Mesothelial cell of epicardium (in vitro differentiated cells): ENCODE results near the gene UNC13A. TPM values are rescaled to one million over a fixed set of nuclear protein-coding genes. Genes with fewer than 3 reads are reported as not detected.
"Not testable (repeated sequence)": the region's sequence is repeated elsewhere in the genome, so short reads cannot be mapped to it uniquely, and the experiment has no call there.

ENCODE experiments used
- DNase-seq, 2 experiments: peaks; one replicate each; pipeline ENCODE4 v3.0.0; 2021; ENCODE audit warnings: low spot score in 2 of 2; ENCODE audit not compliant: unreplicated experiment in 2 of 2
- H3K27ac Mint-ChIP-seq: 2 replicates; pipeline ENCODE4 v1.8.0; 2021; ENCODE audit warnings: mixed read lengths
- H3K27me3 Mint-ChIP-seq: 2 replicates; pipeline ENCODE4 v1.8.0; 2021; ENCODE audit warnings: low read depth, mixed read lengths
- H3K36me3 Mint-ChIP-seq: 2 replicates; pipeline ENCODE4 v1.8.0; 2021; ENCODE audit warnings: mixed read lengths
- H3K4me1 Mint-ChIP-seq: 2 replicates; pipeline ENCODE4 v1.8.0; 2021; ENCODE audit warnings: mixed read lengths
- H3K4me3 Mint-ChIP-seq: 2 replicates; pipeline ENCODE4 v1.8.0; 2021; ENCODE audit warnings: mild to moderate bottlenecking, moderate library complexity, mixed read lengths
- H3K9me3 Mint-ChIP-seq: 2 replicates; pipeline ENCODE4 v1.8.0; 2021; ENCODE audit warnings: mixed read lengths
- total RNA-seq: library from RNA; stranded (reverse); gene quantifications from 3 replicates; pipeline ENCODE4 v1.2.1, GENCODE V29; 2021
- TF ChIP-seq, protein P1 (sequence below): fragments of 200-600 bp; sonication (generic); IDR thresholded peaks from one replicate; pipeline ENCODE4 v1.5.0; 2021; ENCODE audit warnings: antibody characterized with exemption; ENCODE audit not compliant: unreplicated experiment

UNC13A gene
- total RNA-seq, 1 donor from 2014 or later: 1.1 TPM

DNA sequence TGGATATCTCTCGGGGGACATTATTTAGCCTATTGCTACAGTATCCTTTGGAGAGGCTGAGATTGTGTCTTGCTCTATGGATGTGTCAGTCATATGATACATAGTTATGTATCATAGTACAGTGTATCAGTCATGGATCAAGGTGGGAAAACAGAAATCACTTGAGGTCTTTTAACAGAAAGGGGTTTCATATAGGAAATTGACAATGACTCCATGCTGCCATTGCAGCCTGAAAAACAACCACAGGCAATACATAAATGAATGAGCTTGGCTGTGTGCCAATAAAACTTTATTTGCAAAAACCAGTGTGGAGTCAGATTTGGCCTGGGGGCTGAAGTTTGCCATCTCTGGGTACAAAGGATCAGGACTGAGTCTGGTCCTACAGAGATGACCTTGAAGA is 97.3 kb downstream of the UNC13A start:
- H3K9me3 Mint-ChIP-seq: no peaks in the 10 kb centered on the region
- H3K4me1 Mint-ChIP-seq: no peaks in the 10 kb centered on the region
- no peak overlapping the region for H3K4me3 Mint-ChIP-seq
- H3K36me3 Mint-ChIP-seq: no peaks in the 10 kb centered on the region
- TF ChIP-seq, protein P1, sequence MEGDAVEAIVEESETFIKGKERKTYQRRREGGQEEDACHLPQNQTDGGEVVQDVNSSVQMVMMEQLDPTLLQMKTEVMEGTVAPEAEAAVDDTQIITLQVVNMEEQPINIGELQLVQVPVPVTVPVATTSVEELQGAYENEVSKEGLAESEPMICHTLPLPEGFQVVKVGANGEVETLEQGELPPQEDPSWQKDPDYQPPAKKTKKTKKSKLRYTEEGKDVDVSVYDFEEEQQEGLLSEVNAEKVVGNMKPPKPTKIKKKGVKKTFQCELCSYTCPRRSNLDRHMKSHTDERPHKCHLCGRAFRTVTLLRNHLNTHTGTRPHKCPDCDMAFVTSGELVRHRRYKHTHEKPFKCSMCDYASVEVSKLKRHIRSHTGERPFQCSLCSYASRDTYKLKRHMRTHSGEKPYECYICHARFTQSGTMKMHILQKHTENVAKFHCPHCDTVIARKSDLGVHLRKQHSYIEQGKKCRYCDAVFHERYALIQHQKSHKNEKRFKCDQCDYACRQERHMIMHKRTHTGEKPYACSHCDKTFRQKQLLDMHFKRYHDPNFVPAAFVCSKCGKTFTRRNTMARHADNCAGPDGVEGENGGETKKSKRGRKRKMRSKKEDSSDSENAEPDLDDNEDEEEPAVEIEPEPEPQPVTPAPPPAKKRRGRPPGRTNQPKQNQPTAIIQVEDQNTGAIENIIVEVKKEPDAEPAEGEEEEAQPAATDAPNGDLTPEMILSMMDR: no peak
- peaks cover 15% of the 10 kb centered on the region for H3K27me3 Mint-ChIP-seq
- no peak for DNase-seq
- no peak overlapping the region for H3K27ac Mint-ChIP-seq

DNA sequence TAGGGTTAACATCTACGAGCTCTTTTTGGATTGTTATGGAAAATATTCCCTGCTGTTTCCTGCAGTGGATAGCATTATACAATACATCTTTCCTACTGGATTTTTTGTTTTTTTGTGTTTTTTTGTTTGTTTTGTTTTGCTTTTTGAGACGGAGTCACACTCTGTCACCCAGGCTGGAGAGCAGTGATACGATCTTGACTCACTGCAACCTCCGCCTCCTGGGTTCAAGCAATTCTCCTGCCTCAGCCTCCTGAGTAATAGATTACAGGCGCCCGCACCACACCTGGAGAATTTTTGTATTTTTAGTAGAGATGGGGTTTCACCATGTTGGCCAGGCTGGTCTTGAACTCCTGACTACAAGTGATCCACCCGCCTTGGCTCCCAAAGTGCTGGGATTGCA is 102.8 kb downstream of the UNC13A start:
- H3K4me3 Mint-ChIP-seq, H3K27me3 Mint-ChIP-seq, DNase-seq, H3K9me3 Mint-ChIP-seq, H3K27ac Mint-ChIP-seq, H3K4me1 Mint-ChIP-seq: not testable (repeated sequence)
- peaks cover 10% of the 10 kb centered on the region for H3K36me3 Mint-ChIP-seq

DNA sequence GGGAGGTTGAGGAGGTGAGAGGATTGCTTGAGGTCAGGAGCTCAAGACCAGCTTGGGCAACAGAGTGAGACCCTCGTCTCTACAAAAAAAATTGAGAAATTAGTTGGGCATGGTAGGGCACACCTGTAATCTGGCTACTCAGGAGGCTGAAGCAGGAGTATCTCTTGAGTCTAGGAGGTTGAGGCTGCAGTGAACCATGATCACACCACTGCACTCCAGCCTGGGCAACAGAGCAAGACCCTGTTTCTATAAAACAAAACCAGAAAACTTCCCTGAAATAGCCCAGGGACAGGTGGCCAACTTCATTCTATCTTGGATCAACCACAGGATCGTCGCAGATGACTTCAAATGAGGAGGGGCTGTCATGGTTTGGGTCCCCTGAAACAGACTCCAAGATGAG is 104.0 kb downstream of the UNC13A start:
- H3K4me1 Mint-ChIP-seq: no peaks in the 10 kb centered on the region
- TF ChIP-seq, protein P1: no peak

DNA sequence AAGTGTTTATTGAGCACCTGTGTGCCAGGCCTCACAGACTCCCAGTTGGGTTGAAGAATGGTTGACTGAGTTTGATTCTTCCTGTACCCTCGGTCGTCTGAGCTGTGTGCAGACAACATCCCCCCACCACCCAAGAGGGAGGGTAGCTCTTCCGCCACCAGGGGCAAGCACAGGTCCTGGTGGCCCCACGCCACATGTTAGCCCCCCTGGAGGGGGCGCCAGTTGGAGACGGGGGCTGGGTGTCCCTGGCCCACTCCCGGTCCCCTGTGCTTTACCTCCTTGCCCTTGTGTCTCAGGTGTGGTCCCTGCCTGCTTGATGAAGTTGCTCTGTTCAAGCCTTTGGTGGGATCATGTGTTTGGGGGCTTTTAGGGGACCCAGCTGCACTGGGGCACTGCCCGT is 105.5 kb downstream of the UNC13A start:
- H3K27ac Mint-ChIP-seq: no peak overlapping the region
- no peak overlapping the region for H3K4me3 Mint-ChIP-seq
- TF ChIP-seq, protein P1: no peak
- H3K4me1 Mint-ChIP-seq: no peaks in the 10 kb centered on the region
- H3K9me3 Mint-ChIP-seq: no peaks in the 10 kb centered on the region
- peaks cover 24% of the 10 kb centered on the region for H3K36me3 Mint-ChIP-seq
- no peaks in the 10 kb centered on the region for H3K27me3 Mint-ChIP-seq
- no peak for DNase-seq

More for the DNA sequence above, 104.0 kb downstream of the UNC13A start:
- Mint-ChIP-seq H3K27ac (no peak overlapping the region), H3K4me3 (no peak overlapping the region), H3K36me3 (peaks cover 21% of the 10 kb centered on the region), H3K27me3 (no peaks in the 10 kb centered on the region), H3K9me3 (no peaks in the 10 kb centered on the region)
- DNase-seq: no peak

DNA sequence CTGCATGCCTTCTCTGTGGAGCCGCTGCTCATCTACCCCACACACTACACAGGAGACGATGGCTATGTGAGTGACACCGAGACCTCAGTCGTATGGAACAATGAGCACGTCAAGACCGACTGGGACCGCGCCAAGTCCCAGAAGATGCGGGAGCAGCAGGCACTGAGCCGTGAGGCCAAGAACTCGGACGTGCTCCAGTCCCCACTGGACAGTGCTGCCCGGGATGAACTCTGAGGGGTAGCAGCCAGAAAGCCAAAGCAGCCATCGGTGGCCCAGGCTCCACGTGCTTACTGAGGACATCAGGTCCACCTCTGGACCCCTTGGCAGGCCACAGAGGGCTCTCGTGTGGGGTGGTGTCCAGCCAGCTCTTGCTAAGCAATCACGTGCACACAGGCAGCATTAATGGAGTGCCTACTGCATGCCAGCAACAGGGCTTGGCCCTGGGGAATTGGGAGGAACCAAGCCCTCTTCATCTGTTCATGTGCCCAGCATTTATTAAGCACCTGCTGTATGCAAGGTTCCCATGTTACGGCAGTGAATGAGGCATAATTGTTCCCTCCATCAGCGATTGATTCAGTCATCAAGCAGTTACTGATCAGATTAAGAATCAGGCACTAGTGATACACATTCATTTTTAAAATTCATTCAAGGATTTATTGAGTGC is 106.8 kb downstream of the UNC13A start:
- peaks cover 2% of the 10 kb centered on the region for H3K4me1 Mint-ChIP-seq
- no peak overlapping the region for H3K27ac Mint-ChIP-seq
- TF ChIP-seq, protein P1: no peak
- no peak overlapping the region for H3K4me3 Mint-ChIP-seq
- peaks cover 27% of the 10 kb centered on the region for H3K36me3 Mint-ChIP-seq
- no peak for DNase-seq
- H3K27me3 Mint-ChIP-seq: no peaks in the 10 kb centered on the region
- H3K9me3 Mint-ChIP-seq: no peaks in the 10 kb centered on the region

DNA sequence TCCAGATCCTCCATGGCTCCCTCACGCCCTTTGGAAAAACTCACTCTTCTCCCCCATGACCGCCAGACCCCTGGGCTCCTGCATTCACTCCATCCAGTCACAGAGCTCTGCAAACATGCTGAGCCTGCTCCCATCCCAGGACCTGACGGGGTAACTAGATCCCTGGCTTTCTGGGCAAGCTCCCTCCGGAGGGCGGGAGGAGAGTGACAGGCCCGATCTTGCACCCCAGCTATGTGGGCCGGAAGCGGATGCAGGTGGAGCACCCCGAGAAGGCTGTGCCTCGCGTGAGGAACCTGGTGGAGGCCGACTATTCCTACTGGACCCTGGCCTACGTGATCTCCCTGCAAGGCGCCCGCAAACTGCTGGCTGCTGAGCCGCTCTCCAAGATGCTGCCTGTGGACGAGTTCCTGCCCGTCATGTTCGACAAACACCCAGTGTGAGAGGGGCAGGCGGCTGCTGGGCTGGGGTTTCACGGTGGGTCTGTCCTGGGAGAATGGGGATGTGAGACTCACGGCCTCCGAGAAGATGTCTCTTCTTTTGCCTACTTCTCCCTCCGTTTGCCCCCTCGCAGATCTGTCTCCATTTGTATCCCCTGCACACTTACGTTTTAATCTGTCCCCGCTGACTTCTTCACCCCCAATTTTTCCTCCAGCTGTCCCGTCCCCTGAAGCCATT is 107.5 kb downstream of the UNC13A start:
- Mint-ChIP-seq H3K4me1 (peaks cover 2% of the 10 kb centered on the region), H3K36me3 (peaks cover 27% of the 10 kb centered on the region), H3K9me3 (no peaks in the 10 kb centered on the region), H3K27me3 (no peaks in the 10 kb centered on the region), H3K27ac (no peak overlapping the region), H3K4me3 (no peak overlapping the region)
- no peak for DNase-seq
- TF ChIP-seq, protein P1: no peak
